Inferior parietal cortex (tissue), 1 donor: ENCODE measurements around the gene NOP9.

Experiments used
- DNase-seq: peaks from one replicate; pipeline ENCODE4 v3.0.0-alpha.2; 2016; ENCODE audit errors: extremely low spot score

NOP9 gene

DNA sequence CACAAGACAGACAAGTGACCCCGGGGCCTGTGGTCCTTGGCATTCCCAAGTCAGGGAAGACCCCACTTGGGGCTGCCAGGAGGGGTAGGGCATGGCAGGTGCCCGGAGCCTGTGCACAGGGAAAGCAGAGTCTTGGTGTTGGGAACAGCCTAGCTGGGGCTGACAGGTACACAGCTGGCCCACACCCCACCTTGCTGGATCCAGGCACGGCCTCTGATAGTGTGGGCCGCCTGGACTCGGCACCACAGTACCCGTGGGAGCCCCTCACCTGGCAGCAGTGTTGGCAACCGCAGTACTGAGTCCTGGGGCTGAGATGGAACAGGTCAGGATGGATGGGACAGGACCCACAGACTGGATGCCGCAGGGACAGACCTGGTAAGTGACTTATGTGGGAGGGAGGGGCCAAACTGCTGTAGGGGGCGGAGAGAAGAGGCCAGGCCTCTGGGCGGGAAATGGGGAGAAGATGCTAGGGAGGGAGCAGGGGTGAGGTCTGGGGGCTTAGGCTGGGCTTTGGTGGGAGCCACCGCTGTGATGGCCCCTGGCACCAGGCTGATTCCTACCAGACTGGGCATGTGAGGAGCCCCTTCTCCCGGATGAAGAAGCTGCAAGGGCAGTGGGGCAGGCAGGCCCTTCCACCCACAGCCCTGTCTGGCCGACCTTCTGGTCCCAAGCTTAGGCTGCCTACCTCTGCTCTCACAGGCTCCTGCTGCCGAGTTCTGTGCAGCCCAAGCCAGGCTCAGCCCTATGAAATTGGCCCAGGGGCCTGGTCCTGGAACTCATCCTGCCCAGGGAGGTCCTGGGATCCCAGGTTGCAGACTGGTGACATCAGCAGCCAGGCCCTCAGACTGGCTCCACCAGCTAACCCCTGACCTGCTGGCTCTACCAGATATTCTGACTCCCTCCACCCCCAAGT is 36.6 kb upstream of the NOP9 start, which contains the start of gene TGM1:
TGM1 (minus strand) TSS at position 357 of the 913 bp plus-strand sequence. CDS start 825 bp downstream, outside the sequence.
- no peak for DNase-seq

DNA sequence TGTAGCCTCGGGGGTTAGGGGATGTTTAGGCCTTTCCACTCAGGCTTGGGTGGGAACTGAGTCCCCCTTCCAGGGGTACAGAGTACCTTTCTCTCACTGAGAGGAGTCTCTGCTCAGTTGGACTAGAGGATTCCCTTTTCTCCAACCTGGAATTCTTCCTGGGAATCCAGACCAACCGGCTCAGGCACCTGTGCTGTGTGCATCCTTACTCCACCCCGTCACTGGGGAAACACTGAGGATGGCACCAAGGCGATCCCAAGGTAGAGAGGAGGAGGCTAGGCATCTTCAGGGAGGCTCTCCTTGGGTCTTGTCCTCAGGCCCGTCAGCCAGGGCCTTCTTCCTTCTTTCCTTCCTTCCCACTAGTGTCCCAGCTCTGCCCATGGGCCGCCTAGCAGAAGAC is 35.8 kb upstream of the NOP9 start:
- no peak for DNase-seq

DNA sequence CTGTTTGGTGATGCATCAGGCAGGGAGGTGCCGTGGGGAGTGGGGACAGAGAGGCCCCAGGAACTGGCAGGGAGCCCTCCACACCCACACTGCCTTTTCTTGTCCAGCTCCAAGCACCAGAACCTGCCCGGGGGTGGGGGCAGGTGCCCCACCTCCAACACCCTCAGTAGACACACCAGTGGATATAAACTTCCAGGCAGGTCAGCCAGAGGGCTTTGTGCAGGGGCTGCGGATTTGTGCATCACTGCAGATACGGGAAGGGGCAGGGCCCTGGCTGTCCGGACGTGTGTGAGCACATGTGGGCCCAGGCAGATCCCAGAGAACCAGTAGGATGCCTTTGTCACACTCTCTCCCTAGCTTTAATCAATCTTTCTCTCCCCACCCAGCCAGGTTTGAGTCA is 35.4 kb upstream of the NOP9 start:
- DNase-seq = no peak

DNA sequence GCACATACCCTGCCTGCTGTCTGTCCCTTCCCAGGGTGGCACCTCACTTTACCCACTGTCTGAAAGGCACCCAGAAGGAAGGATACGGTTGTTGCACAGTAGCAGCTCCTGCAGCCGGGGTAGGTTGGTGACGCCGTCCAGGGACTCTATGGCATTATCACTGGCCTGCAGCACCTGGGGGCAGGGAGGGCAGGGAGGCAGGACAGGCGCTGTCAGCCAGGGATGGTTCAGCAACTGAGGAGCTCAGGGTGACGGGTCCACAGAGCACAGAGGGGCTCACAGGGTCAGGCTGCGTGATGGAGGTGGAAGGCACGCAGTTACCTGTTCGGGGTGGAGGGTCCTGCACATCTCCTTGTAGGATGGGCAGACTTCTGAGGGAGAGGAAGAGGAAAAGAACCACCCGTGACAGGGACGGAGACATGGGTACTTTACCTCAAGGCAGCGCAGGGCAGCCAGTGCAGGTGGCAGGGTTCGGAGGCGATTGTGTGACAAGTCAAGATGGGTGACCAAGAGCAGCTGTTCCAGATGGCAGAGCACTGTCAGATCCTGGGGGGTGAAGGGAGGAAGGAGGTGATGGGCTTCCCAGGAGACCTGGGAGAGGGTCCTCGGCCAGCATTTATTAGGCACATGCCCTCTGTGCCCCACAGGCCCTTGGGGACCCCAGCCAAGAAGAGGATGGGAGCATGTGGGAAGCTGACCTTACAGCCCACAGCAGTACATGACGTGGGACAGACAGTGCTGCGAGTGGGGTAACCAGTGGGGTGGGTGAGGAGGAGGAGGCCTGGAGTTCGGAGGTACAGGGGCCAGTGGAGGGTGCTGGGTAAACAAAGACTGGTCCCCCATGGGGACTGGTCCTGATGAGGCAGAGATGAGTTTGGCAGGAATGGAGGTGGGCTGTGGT is 33.1 kb upstream of the NOP9 start:
- DNase-seq = no peak

DNA sequence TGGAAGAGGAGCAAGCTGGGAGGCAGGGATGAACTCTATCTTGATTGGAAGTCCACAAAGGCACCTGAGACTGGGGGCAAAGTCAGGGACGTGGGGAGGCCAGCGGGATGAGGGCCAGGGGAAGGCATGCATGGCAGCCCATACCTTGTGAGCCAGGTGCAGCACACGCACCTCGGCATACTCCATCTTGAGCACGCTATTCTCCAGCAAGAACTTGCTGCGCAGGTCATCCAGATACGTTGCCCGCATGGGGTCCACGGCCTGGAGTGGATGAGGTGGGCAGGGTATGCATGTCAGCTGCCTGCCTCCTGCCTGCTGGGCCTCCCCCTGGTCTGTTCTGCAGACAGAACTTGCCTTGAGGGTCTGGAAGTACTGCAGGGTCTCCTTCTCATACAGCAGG is 32.1 kb upstream of the NOP9 start:
- no peak for DNase-seq

DNA sequence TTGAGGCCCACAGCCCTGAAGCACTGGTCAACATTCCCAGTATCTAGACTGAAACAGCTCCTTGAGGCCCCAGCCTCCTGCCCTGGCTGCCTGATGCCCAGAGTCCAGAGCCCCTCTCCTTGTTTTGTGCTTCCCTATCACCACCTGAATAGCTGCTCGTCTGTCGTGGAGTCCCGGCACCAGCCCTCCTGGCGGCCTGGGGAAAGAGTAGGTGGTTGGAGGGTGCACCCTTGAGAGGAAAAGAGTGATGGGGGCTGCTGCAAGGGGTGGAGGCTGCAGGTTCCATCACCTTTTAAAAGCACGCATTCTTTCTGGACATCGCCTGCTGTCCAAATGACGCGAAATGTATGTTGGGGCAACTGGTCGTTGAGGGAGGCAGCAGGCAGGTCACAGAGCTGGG is 31.4 kb upstream of the NOP9 start:
- no peak for DNase-seq

DNA sequence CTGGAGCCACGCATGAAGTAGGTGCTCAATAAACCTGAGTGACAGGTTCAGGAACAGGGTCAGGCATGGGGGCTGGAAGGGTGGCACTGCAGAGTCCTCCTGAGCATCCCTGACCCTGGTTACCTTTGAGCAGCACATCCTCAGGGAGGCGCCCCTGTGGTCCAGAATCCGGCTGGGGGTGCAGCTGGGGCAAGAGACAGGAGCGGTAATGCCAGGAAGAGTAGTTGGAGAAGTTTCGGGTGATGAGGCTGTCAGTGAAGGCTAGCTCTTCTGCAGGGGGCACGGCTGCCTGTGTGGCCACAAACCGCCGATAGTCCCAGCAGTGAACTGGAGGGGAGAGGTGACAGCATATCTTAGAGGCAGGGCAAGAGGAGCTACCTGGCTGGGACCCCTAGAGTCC is 30.3 kb upstream of the NOP9 start:
- no peak for DNase-seq

DNA sequence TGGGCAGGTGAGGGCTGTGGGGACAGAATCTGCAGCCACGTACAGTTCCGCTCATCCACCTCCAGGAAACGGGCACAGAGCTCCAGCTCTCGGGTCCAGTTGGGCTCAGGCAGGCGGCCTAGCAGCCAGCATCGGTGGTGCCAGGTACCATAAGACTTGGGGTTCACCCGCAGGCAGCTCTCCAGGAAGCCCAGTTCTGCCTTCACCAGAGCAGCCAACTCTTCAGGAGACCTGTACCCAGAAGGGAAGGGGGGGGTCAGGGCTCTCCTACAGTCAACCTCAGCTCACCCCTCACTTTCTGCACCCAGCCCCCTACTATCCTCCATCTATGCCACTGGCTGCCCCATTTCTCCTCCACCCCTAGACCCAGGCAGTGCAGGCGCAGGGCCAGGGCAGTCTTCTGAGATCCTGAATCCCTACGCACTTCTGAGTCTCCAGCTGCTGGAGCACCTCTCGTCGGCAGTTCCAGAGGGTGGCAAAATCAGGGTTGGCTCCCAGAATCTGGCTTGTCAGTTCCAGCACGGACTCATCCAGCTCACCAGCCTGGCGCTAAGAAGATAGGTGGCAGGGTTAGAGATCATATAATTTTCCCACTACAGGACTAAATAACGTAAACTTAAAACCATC is 29.6 kb upstream of the NOP9 start:
- no peak for DNase-seq

DNA sequence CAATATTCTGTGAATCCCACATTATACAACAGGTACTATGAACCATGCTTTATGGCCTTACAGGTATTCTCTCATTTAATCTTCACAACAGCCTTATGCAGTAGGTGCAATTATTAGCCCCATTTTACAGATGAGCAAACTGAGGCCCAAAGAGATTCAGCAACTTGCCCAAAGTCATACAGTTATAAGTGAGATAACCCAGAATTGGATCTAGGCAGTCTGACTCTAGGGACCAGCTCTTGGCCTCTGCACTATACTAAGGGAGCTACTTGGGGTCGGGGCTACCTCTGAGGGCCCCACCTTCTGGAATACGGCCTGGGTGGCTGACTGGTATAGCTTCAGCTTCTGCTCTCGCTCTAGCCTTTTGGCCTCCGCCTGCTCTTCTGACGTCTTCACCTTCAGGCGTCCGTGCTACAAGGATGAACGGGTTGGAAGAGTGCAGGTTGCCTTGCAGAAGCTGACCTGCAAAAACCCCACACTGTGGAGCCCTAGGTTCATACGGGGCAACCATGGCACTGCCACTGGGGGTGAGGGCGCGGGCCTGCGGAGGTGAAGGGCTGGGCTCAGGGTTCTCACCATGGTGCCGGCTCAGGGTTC is 29.0 kb upstream of the NOP9 start:
- no peak for DNase-seq

DNA sequence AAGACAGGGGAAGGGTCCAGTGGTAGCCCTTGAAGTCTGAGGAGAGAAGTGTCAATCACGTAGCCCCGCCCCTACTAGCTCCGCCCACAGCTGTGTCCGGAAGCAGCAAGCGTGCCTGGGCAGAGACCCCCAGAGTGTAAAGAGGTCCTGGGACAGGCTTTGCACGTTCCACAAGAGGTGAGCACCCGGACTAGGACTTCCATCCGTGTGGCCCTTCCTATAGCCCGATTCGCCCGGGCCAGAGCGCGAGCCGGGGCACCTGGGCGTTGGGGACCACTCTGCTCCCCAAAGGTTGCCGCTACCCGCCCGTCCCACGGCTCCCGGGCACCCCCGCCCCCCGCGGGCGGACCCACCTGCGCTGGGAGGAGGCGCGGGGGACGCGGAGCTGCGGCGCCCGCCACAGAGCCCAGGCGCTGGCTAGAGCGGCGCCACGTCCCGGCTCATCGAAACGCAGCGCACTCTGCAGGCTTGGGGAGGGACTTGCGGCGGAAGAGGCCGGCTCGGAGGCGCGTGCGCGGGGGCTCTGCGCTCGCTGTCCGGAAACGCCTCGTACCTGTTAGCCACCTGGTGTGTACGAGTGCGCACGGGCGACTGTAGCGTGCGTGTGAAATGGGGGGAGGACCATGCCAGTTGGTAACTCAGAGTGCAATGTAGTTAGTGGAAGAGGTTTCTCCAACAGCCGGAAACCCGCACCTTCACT is 28.4 kb upstream of the NOP9 start, which contains the start of gene RABGGTA:
RABGGTA (minus strand) TSS at position 464 of the 700 bp plus-strand sequence. CDS start 482 bp downstream, outside the sequence.
- peak; percentile 88 for DNase-seq

DNA sequence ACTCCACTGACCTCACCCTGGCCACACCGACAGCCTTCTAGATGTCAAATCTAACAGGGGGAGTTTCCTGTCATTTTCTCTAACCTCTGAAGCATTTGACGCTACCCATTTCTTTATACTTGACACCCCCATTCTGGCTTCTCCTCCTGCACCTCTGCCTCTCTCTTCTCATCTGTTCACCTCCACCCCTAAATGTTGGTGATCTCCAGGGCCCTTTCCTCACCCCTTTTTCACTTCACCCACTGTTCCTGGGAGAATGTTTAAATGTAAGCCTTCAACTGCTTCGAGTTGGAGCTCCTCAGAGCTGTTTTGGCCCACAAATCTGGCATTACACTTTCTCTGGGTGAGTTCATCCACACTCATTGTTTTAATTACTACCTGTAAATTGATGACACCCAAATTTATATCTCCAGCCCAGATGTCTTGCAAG is 27.8 kb upstream of the NOP9 start:
- no peak for DNase-seq

DNA sequence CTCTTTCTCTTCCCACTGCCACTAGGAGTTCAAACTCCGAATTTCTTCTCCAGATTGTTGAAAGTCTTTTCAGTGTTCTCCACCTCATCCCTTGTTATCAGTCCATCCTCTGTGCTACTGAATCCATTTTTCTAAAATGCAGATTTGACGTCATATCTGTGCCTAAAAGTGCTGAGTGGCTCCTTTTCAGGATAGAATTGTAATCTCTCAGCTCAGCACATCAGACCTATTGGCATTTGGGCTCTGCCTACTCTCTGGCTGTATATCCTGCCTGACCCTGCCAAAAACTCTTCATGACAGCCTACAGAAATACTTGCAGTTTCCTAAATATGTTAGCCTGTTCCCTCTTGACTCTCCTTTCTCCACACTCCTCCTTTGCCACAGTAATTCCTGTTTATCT is 27.2 kb upstream of the NOP9 start:
- DNase-seq = no peak

DNA sequence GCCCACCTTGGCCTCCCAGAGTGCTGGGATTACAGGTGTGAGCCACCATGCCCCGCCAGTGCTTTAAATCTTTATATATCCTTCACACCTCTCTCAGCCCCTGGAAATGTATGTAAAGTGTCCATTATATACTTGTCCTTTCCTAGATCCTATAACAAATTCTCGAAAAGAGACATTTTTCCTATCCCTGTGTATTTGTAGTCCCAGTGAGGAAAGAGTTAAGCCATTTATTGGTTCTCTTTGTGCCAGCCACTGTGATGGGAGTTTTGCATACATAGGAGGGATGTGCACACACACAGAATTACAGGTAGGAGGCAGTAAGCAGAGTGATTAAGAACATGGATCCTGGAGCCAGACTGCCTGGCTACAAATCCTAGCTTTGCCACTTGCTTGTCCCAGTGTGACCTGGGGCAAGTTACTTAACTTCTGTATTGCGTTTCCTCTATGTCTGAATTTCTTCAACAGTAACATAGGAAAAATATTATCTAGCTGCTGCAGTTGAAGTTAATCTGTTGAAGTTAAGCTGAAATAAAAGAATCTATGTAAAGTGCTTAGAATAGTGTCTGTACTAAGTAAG is 26.1 kb upstream of the NOP9 start:
- no peak for DNase-seq

DNA sequence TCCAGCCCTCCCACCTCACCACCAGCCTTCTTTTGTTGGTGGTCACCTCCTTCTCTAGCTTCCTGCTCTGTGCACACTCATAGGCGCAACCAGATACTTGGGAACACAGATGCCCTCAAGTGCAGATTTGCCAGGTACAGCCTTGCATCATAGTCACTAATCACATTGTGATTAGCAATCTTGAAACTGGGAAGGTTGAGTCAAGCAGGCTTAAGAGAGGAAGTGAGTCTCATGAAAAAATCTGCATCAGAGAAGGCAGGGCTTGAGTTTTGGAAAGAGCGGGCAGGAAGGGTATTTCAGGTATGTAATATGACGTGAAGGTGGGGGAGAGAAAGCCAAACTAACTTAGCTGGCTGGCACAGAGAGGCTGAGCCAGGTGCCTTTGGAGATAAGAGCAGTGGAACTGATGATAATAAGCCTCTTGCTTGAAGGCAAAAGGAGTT is 25.5 kb upstream of the NOP9 start:
- DNase-seq = no peak

DNA sequence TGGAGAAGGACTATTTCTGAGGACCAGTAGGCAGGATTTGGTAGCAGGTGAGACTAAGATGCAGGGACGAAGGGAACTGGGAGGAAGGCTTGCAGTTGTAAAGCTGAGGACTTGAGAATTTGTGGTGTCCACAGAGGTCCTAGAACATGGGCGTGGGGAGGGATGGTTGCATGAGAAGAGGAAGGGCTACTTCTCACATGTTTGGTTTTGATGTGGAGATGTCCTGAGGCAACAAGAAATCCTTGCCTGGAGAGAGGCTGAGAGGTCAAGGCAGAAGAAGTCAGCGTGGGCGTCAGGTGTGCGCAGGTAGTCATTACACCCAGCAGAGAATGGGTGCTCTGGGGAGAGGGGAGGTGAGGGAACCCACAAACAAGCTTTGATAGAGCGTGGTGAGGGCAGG is 22.6 kb upstream of the NOP9 start:
- DNase-seq = no peak

DNA sequence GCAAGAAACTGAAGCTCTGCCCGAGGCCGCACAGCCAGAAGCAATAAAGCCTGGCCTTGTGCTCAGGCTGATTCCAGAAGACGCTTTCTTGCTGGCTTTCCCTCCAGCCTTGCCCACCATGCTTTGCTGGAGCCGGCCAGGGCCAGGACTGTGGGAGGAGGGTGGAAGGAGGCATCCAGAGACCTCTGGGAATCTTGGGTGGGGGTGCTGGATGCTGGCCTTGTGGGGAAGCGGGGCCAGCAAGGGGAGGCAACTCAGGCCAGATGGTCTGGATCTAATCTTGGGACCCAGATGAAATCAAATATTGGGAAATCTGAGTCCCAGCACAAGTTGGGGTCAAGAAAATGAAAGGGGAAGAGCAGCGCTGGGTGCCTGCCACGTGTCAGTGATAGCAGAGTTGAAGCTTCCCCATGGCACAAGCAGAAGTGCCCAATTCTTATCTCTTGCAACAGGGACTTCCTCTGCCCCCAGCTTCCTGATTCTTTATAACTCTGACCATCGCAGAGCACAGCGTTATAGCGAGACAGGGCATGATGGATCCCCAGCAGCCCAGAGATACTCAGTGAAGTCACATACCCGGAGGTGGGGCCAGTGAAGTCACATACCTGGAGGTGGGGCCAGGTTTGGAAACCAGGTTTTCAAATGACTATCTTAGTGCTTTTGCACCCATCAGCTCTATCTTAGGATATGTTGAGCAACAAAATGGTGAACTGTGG is 21.9 kb upstream of the NOP9 start:
- no peak for DNase-seq

DNA sequence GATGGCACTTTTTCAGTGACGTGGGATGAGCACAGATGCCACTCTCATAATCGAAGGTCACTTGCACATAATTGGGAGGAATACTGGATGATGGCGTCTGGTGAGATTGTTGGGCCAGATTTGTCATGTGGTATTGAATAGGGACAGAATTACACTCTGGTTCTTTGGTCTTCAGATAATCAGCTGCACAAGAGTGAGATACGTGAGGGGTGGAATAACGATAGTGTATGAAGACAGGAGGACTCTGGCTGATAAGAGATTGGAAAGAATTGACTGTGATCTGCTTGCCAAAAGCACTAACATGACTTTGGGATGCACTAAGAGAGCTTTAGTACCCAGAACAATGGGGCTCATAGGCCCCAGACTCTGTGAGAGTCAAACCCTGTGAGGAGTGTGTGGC is 21.2 kb upstream of the NOP9 start:
- DNase-seq = no peak

DNA sequence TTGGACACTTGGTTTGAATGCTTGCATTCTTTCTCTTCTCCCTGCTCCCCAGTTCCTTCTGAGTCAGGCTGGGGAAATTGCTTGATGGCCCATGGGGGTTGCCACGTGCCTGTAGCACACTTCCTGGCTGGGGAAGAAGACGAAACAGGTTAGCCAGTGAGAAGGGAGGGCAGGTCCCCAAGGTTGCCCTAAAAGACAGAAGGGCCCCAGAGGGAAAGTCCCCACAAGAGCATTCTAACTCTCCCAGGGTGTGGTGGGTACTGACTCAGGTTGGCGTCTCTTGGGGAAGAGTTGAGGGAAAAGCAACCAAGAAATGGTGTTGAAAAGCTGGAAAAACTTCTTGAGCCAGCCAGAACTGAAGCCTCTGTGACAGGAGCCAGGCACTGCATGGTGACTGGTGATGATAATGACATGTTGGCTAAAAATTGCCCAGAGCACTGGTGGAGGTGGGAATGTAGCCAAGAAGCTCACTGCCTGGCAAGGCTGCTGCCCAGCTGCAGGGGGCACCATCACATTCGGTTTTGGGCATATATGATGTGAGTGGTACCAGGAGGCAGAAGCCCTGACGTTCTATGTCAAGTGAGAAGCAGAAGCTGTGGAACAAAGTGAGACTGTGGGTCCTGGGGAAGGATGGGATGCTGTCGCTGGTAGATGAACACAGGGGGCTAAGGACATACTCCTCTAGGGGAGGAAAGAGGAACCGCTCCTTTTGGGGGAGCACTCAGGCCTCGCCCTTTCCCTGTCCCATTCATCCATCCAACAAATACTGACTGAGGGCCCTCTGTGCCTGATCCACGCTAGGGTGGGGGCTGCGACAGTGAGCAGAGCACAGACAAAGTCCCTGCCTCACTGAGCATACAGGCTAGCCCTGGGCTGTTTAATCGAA is 20.1 kb upstream of the NOP9 start:
- DNase-seq = no peak
